Heart right ventricle (tissue), 16 donors: Measurements from ENCODE around the gene NPPB. TPM values are rescaled to one million over a fixed set of nuclear protein-coding genes. Genes with fewer than 3 reads are reported as not detected.

Experiments
- ATAC-seq, 8 donors: fragments of 200-7000 bp; cut with Tn5 transposase; one replicate each; pipeline ENCODE4 v1.9.1; 2020; ENCODE audit warnings: mild to moderate bottlenecking in 8 of 8, moderate library complexity in 8 of 8, moderate number of reproducible peaks in 1 of 8
- DNase-seq, 2 donors: peaks; one replicate each; pipeline ENCODE4 v3.0.0-alpha.2; 2020
- H3K27ac ChIP-seq, 10 donors: fragments of 200-600 bp; sonication (generic) in 2 of 10; one replicate each; pipeline versions ENCODE4 v1.5.0 to v1.8.0; 2020 to 2022; ENCODE audit warnings: mild to moderate bottlenecking in 3 of 10
- H3K27me3 ChIP-seq, 7 donors: fragments of 200-600 bp; one replicate each; pipeline ENCODE4 v1.8.0; 2021 to 2022; ENCODE audit warnings: mild to moderate bottlenecking in 2 of 7
- H3K36me3 ChIP-seq, 9 donors: fragments of 200-600 bp; sonication (generic) in 1 of 9; one replicate each; pipeline versions ENCODE4 v1.5.0 to v1.8.0; 2020 to 2022; ENCODE audit warnings: mild to moderate bottlenecking in 2 of 9
- H3K4me1 ChIP-seq, 9 donors: fragments of 200-600 bp; sonication (generic) in 1 of 9; one replicate each; pipeline versions ENCODE4 v1.5.0 to v1.8.0; 2020 to 2022; ENCODE audit warnings: mild to moderate bottlenecking in 4 of 9
- H3K4me3 ChIP-seq, 10 donors: fragments of 200-600 bp; sonication (generic) in 2 of 10; one replicate each; pipeline versions ENCODE4 v1.5.0 to v1.8.0; 2020 to 2022; ENCODE audit warnings: mild to moderate bottlenecking in 7 of 10, moderate library complexity in 2 of 10
- H3K9me3 ChIP-seq, 11 donors: fragments of 200-600 bp in 10 of 11; sonication (generic) in 2 of 11; one replicate each; pipeline versions ENCODE4 v1.5.0 to v1.8.0; 2013 to 2022; ENCODE audit warnings: mild to moderate bottlenecking in 2 of 11, control low read depth in 1 of 11, moderate library complexity in 1 of 11
- WGBS, 2 donors: extraction: QIAGEN DNeasy Blood & Tissue Kit; methylation state at CpG; one replicate each; pipeline ENCODE4 v1.1.7; 2013; ENCODE audit warnings: inconsistent platforms in 1 of 2; 5-methylcytosine and 5-hydroxymethylcytosine counted together
- intact Hi-C, 10 donors: fragments of 100-400 bp; cut with DNase I; formaldehyde crosslinking; loops; one replicate each; pipeline versions ENCODE4 v1.11.1 to v1.14.2; 2022
- polyA plus RNA-seq, 2 donors: library from polyadenylated mRNA; stranded (reverse); fragments of 200-250 nt; gene quantifications; one replicate each; pipeline ENCODE4 v1.2.3, GENCODE V29; 2013
- total RNA-seq, 10 donors: library from RNA; stranded (reverse); fragmentation: NEBNext Ultra II Directional in 3 of 10; extraction: Animal tissue kit (Norgen Biotek cat#: 25700) in 3 of 10; gene quantifications; one replicate each; pipeline versions ENCODE4 v1.2.1 to v1.2.4, GENCODE V29; 2021 to 2023
- TF ChIP-seq, protein P1 (sequence below), 9 donors: fragments of 200-600 bp; sonication (generic) in 2 of 9; IDR thresholded peaks; one replicate each; pipeline versions ENCODE4 v1.5.0 to v1.8.0; 2021 to 2022; ENCODE audit warnings: antibody characterized with exemption in 9 of 9, mild to moderate bottlenecking in 5 of 9, moderate library complexity in 1 of 9
- donor health status: Arrhythmogenic right ventricular cardiomyopathy.
- donor health status: ischemic (EF 13 %, LVEDD 7.1; RV severe dilation, severe dysfunction).
- donor health status: healthy with polysubstance abuse.
- donor health status: DM: no; HTN: yes; CAD: no.
- donor health status: DM: no; HTN: no; CAD: no.
- donor health status: ischemic (EF 25% LVEDD 6.9; RV normal size, moderate dysfunction).
- donor health status: ischemic (EF 25% LVEDD 5.7; RV mildly dilated, moderate dysfunction).
- donor health status: healthy.
- donor health status: DM: yes; HTN: yes; CAD: no.
- donor health status: Ischemic cardiomyopathy.
- donor health status: ischemic (EF 35%, LVEDD 5.7; RV mildly dilated, moderate dysfunction).
- donor health status: nonischemic (EF 11% LVEDD 7.7; RV severe dilation, severe dysfunction).
- donor health status: DM: yes; HTN: yes; CAD: no.
- donor health status: PGD.
- donor health status: ischemic (EF 29% LVEDD 5.4; RV normal size, mild dysfunction).
- donor health status: nonischemic (EF 23%, LVEDD 6.1; RV moderate dilation, normal function).

Gene NPPB
- total and polyA plus RNA-seq, 12 donors, result 1.1 to 15,996 (median 291) TPM

GRCh38 chr1:11842154-11843041 lies 16.3 kb downstream of the NPPB start:
- intact Hi-C loops, result loop anchor here in 2 of 10 donors (2.0 to 10.0 kb wide), 3 partner anchors 26 to 182 kb away; no protein-coding TSS in a partner anchor
- no peaks in the 10 kb centered on the region for H3K9me3 ChIP-seq
- peaks cover 0 to 44% (median 20%) of the 10 kb centered on the region in 9 donors for H3K4me1 ChIP-seq
- peak overlapping the region in 8 of 10 donors; percentile 17 to 81 (median 50) for H3K27ac ChIP-seq
- TF ChIP-seq, protein P1, sequence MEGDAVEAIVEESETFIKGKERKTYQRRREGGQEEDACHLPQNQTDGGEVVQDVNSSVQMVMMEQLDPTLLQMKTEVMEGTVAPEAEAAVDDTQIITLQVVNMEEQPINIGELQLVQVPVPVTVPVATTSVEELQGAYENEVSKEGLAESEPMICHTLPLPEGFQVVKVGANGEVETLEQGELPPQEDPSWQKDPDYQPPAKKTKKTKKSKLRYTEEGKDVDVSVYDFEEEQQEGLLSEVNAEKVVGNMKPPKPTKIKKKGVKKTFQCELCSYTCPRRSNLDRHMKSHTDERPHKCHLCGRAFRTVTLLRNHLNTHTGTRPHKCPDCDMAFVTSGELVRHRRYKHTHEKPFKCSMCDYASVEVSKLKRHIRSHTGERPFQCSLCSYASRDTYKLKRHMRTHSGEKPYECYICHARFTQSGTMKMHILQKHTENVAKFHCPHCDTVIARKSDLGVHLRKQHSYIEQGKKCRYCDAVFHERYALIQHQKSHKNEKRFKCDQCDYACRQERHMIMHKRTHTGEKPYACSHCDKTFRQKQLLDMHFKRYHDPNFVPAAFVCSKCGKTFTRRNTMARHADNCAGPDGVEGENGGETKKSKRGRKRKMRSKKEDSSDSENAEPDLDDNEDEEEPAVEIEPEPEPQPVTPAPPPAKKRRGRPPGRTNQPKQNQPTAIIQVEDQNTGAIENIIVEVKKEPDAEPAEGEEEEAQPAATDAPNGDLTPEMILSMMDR (IDR thresholded peaks at IDR 0.05), result no peak
- no peak overlapping the region for H3K4me3 ChIP-seq
- peak in 1 of 2 donors; percentile 61 for DNase-seq
- H3K27me3 ChIP-seq, result no peaks in the 10 kb centered on the region
- peaks cover 0 to 96% (median 27%) of the 10 kb centered on the region in 9 donors for H3K36me3 ChIP-seq
- 46 to 59% methylated on average over 19 of the region's 19 CpGs for WGBS, 2 donors
- peak in 7 of 8 donors; percentile 4 to 58 (median 43) for ATAC-seq

GRCh38 chr1:11841245-11842153 lies 17.2 kb downstream of the NPPB start:
- no peaks in the 10 kb centered on the region for H3K9me3 ChIP-seq
- 56 to 62% methylated on average over 17 of the region's 17 CpGs for WGBS, 2 donors
- TF ChIP-seq, protein P1 (IDR thresholded peaks at IDR 0.05), result no peak
- no peaks in the 10 kb centered on the region for H3K27me3 ChIP-seq
- no peak for DNase-seq
- peaks cover 0 to 98% (median 36%) of the 10 kb centered on the region in 9 donors for H3K36me3 ChIP-seq
- peak in 3 of 8 donors; percentile 3 to 15 (median 7) for ATAC-seq
- peaks cover 0 to 44% (median 20%) of the 10 kb centered on the region in 9 donors for H3K4me1 ChIP-seq
- intact Hi-C loops, result loop anchor here in 3 of 10 donors (2.0 to 10.0 kb wide), 4 partner anchors 27 to 183 kb away; no protein-coding TSS in a partner anchor
- no peak overlapping the region for H3K4me3 ChIP-seq
- H3K27ac ChIP-seq, result peak overlapping the region in 7 of 10 donors; percentile 18 to 81 (median 50)

DNA sequence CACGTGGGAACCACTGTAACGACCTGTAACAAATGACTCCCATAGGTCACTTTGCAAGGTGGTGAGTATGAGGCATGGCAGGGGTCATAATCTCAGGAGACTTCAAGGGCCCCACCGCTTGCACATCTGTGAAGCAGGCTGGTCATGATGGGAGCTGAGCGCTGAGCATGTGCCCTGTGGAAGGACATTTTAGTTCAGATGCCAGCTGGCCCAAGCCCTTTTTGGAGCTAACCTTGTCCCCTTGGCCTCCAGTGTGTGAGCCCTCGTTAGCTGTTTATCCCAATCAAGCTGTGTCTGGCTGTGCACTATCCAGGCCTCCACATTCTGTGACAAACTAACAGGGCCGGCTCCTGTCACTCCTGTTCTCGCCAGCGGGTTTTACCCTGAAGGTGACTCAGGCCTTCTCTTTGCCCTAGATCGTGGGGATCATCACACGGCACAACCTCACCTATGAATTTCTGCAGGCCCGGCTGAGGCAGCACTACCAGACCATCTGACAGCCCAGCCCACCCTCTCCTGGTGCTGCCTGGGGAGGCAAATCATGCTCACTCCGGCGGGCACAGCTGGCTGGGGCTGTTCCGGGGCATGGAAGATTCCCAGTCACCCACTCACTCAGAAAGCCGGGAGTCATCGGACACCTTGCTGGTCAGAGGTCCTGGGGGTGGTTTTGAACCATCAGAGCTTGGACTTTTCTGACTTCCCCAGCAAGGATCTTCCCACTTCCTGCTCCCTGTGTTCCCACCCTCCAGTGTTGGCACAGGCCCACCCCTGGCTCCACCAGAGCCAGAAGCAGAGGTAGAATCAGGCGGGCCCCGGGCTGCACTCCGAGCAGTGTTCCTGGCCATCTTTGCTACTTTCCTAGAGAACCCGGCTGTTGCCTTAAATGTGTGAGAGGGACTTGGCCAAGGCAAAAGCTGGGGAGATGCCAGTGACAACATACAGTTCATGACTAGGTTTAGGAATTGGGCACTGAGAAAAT lies 18.7 kb downstream of the NPPB start:
- intact Hi-C loops, result loop anchor here (2.0 to 10.0 kb wide), 6 partner anchors 53 to 185 kb away; no protein-coding TSS in a partner anchor
- Histone ChIP-seq H3K4me1 (peaks cover 0 to 44% (median 20%) of the 10 kb centered on the region in 9 donors), H3K27ac (peak overlapping the region in 7 of 10 donors; percentile 5 to 81 (median 60)), H3K27me3 (no peaks in the 10 kb centered on the region), H3K4me3 (no peak overlapping the region), H3K9me3 (no peaks in the 10 kb centered on the region), H3K36me3 (peaks cover 0 to 100% (median 48%) of the 10 kb centered on the region in 9 donors)
- TF ChIP-seq, protein P1 (IDR thresholded peaks at IDR 0.05), result no peak
- DNase-seq (no peak), ATAC-seq (peak in 5 of 8 donors; percentile 16 to 72 (median 25))
- 85 to 87% methylated on average over 20 of the region's 20 CpGs for WGBS, 2 donors
